OCI-LY1 (cell line): ENCODE results near the gene HRNR.

Experiments
- H2AFZ ChIP-seq: fragments of 200-600 bp; sonication (generic), shearing (Covaris generic); 2 replicates; pipeline ENCODE4 v1.6.0; 2014; ENCODE audit warnings: antibody characterized with exemption, mild to moderate bottlenecking, low read length
- H3F3A ChIP-seq: fragments of 200-600 bp; sonication (generic), shearing (Covaris generic); 2 replicates; pipeline ENCODE4 v1.6.0; 2014; ENCODE audit warnings: mild to moderate bottlenecking, antibody characterized with exemption, low read length, moderate library complexity; ENCODE audit not compliant: insufficient read depth
- H3K27ac ChIP-seq: fragments of 200-600 bp; sonication (generic); 2 replicates; pipeline ENCODE4 v1.5.1; 2014; ENCODE audit warnings: low read length, mixed run types, mild to moderate bottlenecking, low read depth; ENCODE audit not compliant: poor library complexity, severe bottlenecking
- H3K27me3 ChIP-seq: fragments of 200-600 bp; sonication (generic); 2 replicates; pipeline ENCODE4 v1.6.0; 2014; ENCODE audit warnings: antibody characterized with exemption, mild to moderate bottlenecking, low read length, moderate library complexity; ENCODE audit not compliant: insufficient read depth
- H3K36me3 ChIP-seq: fragments of 200-600 bp; sonication (generic); 2 replicates; pipeline ENCODE4 v1.6.1; 2014; ENCODE audit warnings: mild to moderate bottlenecking, antibody characterized with exemption, low read length, moderate library complexity, mixed read lengths; ENCODE audit not compliant: insufficient read depth
- H3K4me1 ChIP-seq: fragments of 200-600 bp; sonication (generic); 2 replicates; pipeline ENCODE4 v1.5.1; 2014; ENCODE audit warnings: mild to moderate bottlenecking, low read length, moderate library complexity; ENCODE audit not compliant: insufficient read depth, severe bottlenecking
- H3K4me2 ChIP-seq: fragments of 200-600 bp; sonication (generic), shearing (Covaris generic); 2 replicates; pipeline ENCODE4 v1.6.1; 2014; ENCODE audit warnings: low read length
- H3K4me3 ChIP-seq: fragments of 200-600 bp; sonication (generic); 2 replicates; pipeline ENCODE4 v1.5.1; 2014; ENCODE audit warnings: low read length, low read depth, mild to moderate bottlenecking, mixed read lengths; ENCODE audit not compliant: poor library complexity, severe bottlenecking
- H3K79me2 ChIP-seq: fragments of 200-600 bp; shearing (Covaris generic); 2 replicates; pipeline ENCODE4 v1.6.1; 2016; ENCODE audit warnings: mixed run types, low read length, mixed read lengths; ENCODE audit not compliant: insufficient read depth
- H3K9ac ChIP-seq: fragments of 200-600 bp; sonication (generic), shearing (Covaris generic); 2 replicates; pipeline ENCODE4 v1.6.1; 2014; ENCODE audit warnings: mild to moderate bottlenecking, low read length, mixed read lengths
- H3K9me2 ChIP-seq: fragments of 200-600 bp; sonication (generic), shearing (Covaris generic); 2 replicates; pipeline ENCODE4 v1.6.1; 2014; ENCODE audit warnings: low read depth, mild to moderate bottlenecking, low read length, mixed read lengths
- H3K9me3 ChIP-seq: fragments of 200-600 bp; shearing (Covaris generic); 2 replicates; pipeline ENCODE4 v1.6.1; 2014; ENCODE audit warnings: low read length, mixed read lengths
- H4K20me1 ChIP-seq: fragments of 200-600 bp; sonication (generic), shearing (Covaris generic); 2 replicates; pipeline ENCODE4 v1.6.0; 2016; ENCODE audit warnings: mild to moderate bottlenecking, low read length; ENCODE audit not compliant: insufficient read depth
- CTCF ChIP-seq: fragments of 200-600 bp; sonication (generic), shearing (Covaris generic); IDR thresholded peaks from 2 replicates; pipeline ENCODE4 v1.5.1; 2017; ENCODE audit warnings: mild to moderate bottlenecking, antibody characterized with exemption, low read length, moderate library complexity, mixed read lengths
- EZH2 ChIP-seq: fragments of 200-600 bp; sonication (generic), shearing (Covaris generic); IDR thresholded peaks from 2 replicates; pipeline ENCODE4 v1.8.0; 2017; ENCODE audit warnings: borderline replicate concordance, mixed run types, mild to moderate bottlenecking, antibody characterized with exemption, low read length, moderate library complexity, mixed read lengths

Gene HRNR

GRCh38 chr1:152191260-152191659 is 32.7 kb downstream of the HRNR start:
- Histone ChIP-seq H4K20me1 (no peaks in the 10 kb centered on the region), H3K9me2 (no peaks in the 10 kb centered on the region), H3K9ac (no peak overlapping the region), H3F3A (no peaks in the 10 kb centered on the region), H3K4me2 (no peak overlapping the region), H3K27ac (no peak overlapping the region), H2AFZ (no peak overlapping the region), H3K4me1 (peaks cover 9% of the 10 kb centered on the region), H3K27me3 (no peaks in the 10 kb centered on the region), H3K4me3 (no peak overlapping the region), H3K9me3 (no peaks in the 10 kb centered on the region), H3K79me2 (no peaks in the 10 kb centered on the region), H3K36me3 (no peaks in the 10 kb centered on the region)
- TF ChIP-seq CTCF (no peak), EZH2 (no peak)

DNA sequence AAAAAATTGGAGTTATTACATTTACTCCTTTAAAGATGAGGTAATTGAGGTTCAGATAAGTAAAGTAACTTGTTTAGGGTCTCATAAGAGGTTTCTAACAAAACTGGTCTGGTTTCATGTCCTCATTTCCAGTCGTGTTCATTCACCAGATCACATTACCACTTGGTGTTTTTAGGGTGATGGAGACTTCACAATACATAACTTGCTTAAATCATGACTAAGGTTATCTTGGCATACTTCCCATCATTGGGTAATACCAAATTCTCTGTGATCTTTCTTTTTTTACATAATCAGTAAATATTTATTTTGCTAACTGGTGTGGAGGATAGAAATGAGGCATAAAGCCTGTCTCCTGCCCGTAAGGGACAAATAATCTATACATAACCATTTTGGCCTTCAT is 33.4 kb downstream of the HRNR start:
- H2AFZ ChIP-seq = no peak overlapping the region
- H3K4me1 ChIP-seq = peaks cover 9% of the 10 kb centered on the region
- H3K4me3 ChIP-seq = no peak overlapping the region
- no peaks in the 10 kb centered on the region for H3K36me3 ChIP-seq
- no peaks in the 10 kb centered on the region for H3K79me2 ChIP-seq
- H3K9me3 ChIP-seq = no peaks in the 10 kb centered on the region
- no peaks in the 10 kb centered on the region for H3K9me2 ChIP-seq
- no peak overlapping the region for H3K9ac ChIP-seq
- no peak overlapping the region for H3K4me2 ChIP-seq
- H3K27me3 ChIP-seq = no peaks in the 10 kb centered on the region
- H3F3A ChIP-seq = no peaks in the 10 kb centered on the region
- TF ChIP-seq CTCF (no peak), EZH2 (no peak)
- H3K27ac ChIP-seq = no peak overlapping the region
- no peaks in the 10 kb centered on the region for H4K20me1 ChIP-seq

- Histone ChIP-seq H3K27ac (no peak overlapping the region), H3K9me2 (no peaks in the 10 kb centered on the region), H4K20me1 (no peaks in the 10 kb centered on the region), H2AFZ (no peak overlapping the region), H3K9ac (no peak overlapping the region), H3K9me3 (no peaks in the 10 kb centered on the region), H3K27me3 (no peaks in the 10 kb centered on the region), H3K4me2 (peak overlapping the region; percentile 69), H3K36me3 (no peaks in the 10 kb centered on the region), H3K4me1 (peaks cover 9% of the 10 kb centered on the region), H3F3A (no peaks in the 10 kb centered on the region), H3K4me3 (peak overlapping the region; percentile 53), H3K79me2 (no peaks in the 10 kb centered on the region)
- peak; percentile 77 for TF ChIP-seq CTCF
- TF ChIP-seq EZH2 = no peak
These were observed 34.1 kb downstream of the HRNR start for GRCh38 chr1:152189657-152190442.
